Ascending aorta (tissue), 2 donors: Measurements from ENCODE around the gene MUC6. TPM values are rescaled to one million over a fixed set of nuclear protein-coding genes. Genes with fewer than 3 reads are reported as not detected.

ENCODE experiments used
- DNase-seq, 2 donors: peaks; one replicate each; pipeline ENCODE4 v3.0.0-alpha.2; 2019; ENCODE audit warnings: low spot score in 2 of 2
- H3K27ac ChIP-seq, 2 donors: fragments of 200-600 bp; sonication (generic); one replicate each; pipeline ENCODE4 v1.5.1; 2016 to 2017; ENCODE audit warnings: mild to moderate bottlenecking in 1 of 2
- H3K27me3 ChIP-seq: fragments of 200-600 bp; sonication (generic); one replicate; pipeline ENCODE4 v1.5.1; 2017
- H3K36me3 ChIP-seq, 2 donors: fragments of 200-600 bp; sonication (generic); one replicate each; pipeline ENCODE4 v1.5.1; 2016
- H3K4me1 ChIP-seq, 2 donors: fragments of 200-600 bp; sonication (generic); one replicate each; pipeline ENCODE4 v1.5.1; 2016 to 2017; ENCODE audit warnings: mild to moderate bottlenecking in 1 of 2
- H3K4me3 ChIP-seq, 2 donors: fragments of 200-600 bp; sonication (generic); one replicate each; pipeline ENCODE4 v1.5.1; 2016 to 2017; ENCODE audit warnings: mild to moderate bottlenecking in 1 of 2
- H3K9me3 ChIP-seq, 2 donors: fragments of 200-600 bp; sonication (generic); one replicate each; pipeline ENCODE4 v1.5.1; 2016
- intact Hi-C: fragments of 100-400 bp; cut with DNase I; formaldehyde crosslinking; loops from one replicate; pipeline ENCODE4 v1.15.1; 2023
- total RNA-seq: library from RNA; depleted of rRNA; stranded (reverse); fragments of >200 nt; gene quantifications from one replicate; pipeline ENCODE4 v1.1.0, GENCODE V29; 2016
- TF ChIP-seq, protein P1 (sequence below), 3 experiments: fragments of 200-600 bp in 2 of 3; fragments of 450-650 bp in 1 of 3; sonication (generic) in 2 of 3; IDR thresholded peaks; one replicate each; pipeline ENCODE4 v1.5.1; 2016 to 2019; ENCODE audit warnings: antibody characterized with exemption in 3 of 3, mild to moderate bottlenecking in 1 of 3, moderate library complexity in 1 of 3

The MUC6 gene
- total RNA-seq, 1 donor from 2014 or later, result not detected

DNA sequence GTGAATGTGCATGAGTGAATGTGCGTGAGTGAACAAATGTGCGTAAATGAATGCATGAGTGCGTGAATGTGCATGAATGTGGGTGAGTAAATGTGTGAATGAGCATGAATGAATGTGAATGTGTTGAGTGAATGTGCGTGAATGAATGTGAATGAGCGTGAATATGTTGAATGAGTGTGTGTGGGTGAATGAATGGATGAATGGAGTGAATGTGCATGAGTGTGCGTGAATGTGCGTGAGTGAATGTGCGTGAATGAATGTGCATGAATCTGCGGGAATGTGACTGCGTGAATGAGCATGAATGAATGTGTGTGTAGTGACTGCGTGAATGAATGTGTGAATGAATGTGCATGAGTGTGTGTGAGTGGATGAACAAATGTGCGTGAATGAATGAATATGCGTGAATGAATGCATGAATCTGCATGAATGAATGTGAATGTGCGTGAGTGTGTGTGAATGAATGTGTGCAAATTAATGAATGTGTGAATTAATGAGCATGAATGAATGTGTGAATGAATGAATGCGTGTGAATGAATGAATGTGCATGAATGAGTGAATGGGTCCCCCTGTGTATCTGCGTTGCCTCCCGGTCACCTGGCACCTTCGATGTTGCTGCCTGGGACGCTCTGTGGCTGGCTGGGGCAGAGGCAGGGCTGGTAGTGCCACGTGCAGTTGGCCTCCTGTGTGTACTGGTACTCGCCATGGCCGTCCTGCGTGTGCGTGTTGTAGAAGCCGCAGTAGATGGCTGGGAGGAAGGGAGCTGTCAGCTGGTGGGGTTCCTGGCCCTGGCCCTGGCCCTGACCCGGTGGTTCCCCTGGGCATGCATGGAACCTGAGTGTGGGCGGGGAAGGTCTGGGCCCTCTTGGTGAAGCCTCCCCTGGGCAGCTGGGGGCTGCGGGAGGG, 13.4 kb downstream of the MUC6 start:
- Histone ChIP-seq H3K4me3 (no peak overlapping the region), H3K27ac (no peak overlapping the region), H3K9me3 (no peaks in the 10 kb centered on the region), H3K36me3 (no peaks in the 10 kb centered on the region), H3K4me1 (no peaks in the 10 kb centered on the region), H3K27me3 (no peaks in the 10 kb centered on the region)
- no peak for DNase-seq
- TF ChIP-seq, protein P1, sequence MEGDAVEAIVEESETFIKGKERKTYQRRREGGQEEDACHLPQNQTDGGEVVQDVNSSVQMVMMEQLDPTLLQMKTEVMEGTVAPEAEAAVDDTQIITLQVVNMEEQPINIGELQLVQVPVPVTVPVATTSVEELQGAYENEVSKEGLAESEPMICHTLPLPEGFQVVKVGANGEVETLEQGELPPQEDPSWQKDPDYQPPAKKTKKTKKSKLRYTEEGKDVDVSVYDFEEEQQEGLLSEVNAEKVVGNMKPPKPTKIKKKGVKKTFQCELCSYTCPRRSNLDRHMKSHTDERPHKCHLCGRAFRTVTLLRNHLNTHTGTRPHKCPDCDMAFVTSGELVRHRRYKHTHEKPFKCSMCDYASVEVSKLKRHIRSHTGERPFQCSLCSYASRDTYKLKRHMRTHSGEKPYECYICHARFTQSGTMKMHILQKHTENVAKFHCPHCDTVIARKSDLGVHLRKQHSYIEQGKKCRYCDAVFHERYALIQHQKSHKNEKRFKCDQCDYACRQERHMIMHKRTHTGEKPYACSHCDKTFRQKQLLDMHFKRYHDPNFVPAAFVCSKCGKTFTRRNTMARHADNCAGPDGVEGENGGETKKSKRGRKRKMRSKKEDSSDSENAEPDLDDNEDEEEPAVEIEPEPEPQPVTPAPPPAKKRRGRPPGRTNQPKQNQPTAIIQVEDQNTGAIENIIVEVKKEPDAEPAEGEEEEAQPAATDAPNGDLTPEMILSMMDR (IDR thresholded peaks at IDR 0.05), result no peak
- intact Hi-C loops, result no loop called here

DNA sequence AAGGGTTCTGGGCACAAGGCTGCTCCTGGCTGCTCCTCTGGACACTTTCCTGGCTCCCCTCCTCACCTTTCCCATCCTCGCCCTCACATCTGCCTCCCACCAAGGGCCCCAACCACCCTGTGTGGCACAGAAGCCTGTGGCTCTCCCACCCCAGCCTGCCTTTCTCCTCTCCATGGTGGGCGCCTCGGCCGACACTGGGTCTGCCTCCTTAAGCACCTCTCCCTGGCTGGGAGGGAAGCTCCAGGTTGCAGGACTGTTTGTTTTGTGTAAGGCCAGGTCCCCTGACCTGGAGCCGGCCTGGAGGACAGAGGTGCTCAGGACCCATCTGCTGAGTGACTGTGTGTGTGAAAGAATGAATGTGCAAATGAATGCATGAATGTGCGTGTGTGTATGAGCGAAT, 14.1 kb downstream of the MUC6 start:
- H3K36me3 ChIP-seq, result no peaks in the 10 kb centered on the region
- H3K27ac ChIP-seq, result no peak overlapping the region
- H3K9me3 ChIP-seq, result no peaks in the 10 kb centered on the region
- no peak for DNase-seq
- TF ChIP-seq, protein P1 (IDR thresholded peaks at IDR 0.05), result no peak
- no peak overlapping the region for H3K4me3 ChIP-seq
- H3K4me1 ChIP-seq, result no peaks in the 10 kb centered on the region
- intact Hi-C loops, result no loop called here
- no peaks in the 10 kb centered on the region for H3K27me3 ChIP-seq

DNA sequence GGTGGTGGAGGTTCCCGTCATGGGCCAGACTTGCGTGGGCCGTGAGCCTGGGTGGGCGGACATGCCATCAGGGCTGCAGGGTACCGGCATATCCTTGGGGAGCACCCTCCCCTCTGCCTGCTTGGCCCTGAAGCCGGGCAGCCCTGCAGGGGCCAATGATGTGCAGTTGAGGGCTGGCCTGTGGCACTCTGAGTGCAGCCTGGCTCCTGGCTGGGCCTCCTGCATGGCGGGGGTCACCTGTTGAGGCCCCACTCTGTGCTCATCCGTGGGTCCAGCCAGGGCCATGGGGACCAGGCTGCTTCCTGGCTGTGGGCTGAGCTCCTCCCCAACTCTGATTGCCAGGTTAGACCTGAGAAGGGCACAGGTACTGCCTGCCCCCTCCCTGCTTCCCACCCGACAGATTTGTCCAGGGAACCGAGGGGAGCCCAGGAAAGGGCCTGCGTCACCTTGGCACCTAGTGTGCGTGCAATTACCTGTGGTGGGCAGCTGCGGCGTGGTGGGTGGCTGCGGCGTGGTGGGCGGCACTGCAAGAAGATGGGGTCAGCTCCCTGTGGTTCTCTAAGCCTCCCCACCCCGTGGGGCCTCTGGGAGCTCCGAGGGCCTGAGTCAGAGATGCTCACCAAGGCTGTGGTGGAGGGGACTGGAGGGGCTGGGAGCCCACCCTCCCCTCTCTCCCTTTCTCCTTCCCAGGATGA, 16.2 kb downstream of the MUC6 start:
- intact Hi-C loops, result no loop called here

DNA sequence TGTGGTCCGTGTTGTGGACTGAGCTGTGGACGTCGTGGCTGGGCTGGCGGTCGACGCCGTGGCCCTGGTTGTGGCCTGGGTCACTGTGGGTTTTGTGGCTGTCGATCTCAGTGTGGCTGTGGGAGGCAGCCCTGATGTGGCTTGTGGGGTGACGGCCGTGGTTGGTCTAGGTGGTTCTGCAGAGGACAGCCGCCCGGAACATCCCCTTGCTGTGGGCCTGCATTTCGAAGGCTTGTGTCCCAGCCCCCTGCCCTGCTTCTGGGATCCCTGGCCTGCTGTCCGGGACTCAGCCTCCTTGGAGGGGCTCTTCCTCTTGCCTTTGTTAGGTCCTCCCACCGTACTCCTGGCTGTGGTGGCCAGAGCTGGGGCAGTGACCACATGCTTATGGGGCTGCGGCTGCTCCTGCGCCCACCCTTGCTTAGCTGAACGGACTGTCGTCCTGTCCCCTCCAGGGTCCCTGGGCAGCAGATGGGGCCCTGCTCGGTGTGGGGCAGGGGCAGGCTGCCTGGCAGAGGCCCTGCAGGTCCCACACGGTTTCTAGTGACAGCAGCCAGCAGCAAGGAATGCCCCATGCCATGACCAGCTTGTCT, 17.1 kb downstream of the MUC6 start:
- H3K4me1 ChIP-seq, result no peaks in the 10 kb centered on the region
- H3K9me3 ChIP-seq, result no peaks in the 10 kb centered on the region
- TF ChIP-seq, protein P1 (IDR thresholded peaks at IDR 0.05), result no peak
- H3K27me3 ChIP-seq, result no peaks in the 10 kb centered on the region
- H3K27ac ChIP-seq, result no peak overlapping the region
- H3K36me3 ChIP-seq, result no peaks in the 10 kb centered on the region
- intact Hi-C loops, result no loop called here
- no peak overlapping the region for H3K4me3 ChIP-seq
- no peak for DNase-seq

More for the DNA sequence above, 16.2 kb downstream of the MUC6 start:
- DNase-seq, result no peak
- H3K27ac ChIP-seq, result no peak overlapping the region
- no peaks in the 10 kb centered on the region for H3K36me3 ChIP-seq
- H3K4me1 ChIP-seq, result no peaks in the 10 kb centered on the region
- H3K9me3 ChIP-seq, result no peaks in the 10 kb centered on the region
- no peak overlapping the region for H3K4me3 ChIP-seq
- no peaks in the 10 kb centered on the region for H3K27me3 ChIP-seq
- TF ChIP-seq, protein P1 (IDR thresholded peaks at IDR 0.05), result no peak

DNA sequence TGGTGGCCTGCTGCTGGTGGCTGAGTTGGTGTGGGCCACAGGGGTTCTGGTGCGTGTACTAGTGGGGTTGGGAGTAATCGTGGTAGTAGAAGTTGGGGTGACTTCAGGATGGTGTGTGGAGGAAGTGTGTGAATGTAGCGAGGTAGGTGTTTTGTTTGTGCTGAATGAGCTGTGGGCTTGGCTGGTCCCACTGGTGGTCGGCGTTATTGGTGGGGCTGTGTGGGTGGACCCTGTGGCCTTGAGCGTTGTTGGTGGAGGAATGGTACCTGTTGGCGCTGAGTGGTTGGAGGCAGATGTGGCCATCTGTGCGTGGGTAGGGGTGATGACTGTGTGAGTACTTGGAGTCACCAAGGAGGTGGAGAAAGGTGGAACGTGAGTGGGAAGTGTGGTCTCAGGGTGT, 18.4 kb downstream of the MUC6 start:
- Histone ChIP-seq H3K4me1 (no peaks in the 10 kb centered on the region), H3K9me3 (no peaks in the 10 kb centered on the region), H3K27me3 (no peaks in the 10 kb centered on the region), H3K4me3 (no peak overlapping the region), H3K27ac (no peak overlapping the region), H3K36me3 (peaks cover 2 to 4% of the 10 kb centered on the region in 2 donors)
- TF ChIP-seq, protein P1 (IDR thresholded peaks at IDR 0.05), result no peak
- DNase-seq, result no peak
- intact Hi-C loops, result no loop called here
